ENCODE results near the gene TREX2. TPM values are rescaled to one million over a fixed set of nuclear protein-coding genes. Genes with fewer than 3 reads are reported as not detected.

Gene TREX2
- total RNA-seq, 1 experiment from 2014 or later: 1.1 TPM

DNA sequence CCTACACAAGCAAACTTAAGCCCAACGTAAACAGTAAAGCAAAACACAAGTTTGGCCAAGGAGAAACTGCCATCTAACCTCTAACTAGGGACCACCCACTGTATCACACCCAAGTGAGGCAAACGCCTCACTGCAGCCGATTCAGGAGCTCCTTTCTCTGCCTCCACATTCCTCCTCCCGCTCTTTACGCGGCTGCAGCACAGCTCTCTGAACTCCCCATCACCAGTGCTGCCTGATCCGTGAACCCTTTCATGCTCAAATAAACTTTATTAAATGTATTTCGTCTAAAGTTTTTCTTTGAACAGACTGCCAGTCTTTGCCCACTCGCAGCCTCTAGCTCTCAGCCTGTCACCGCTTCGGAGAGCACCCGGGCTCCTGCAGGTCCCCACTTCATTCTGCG lies 51.2 kb downstream of the TREX2 start:
- Histone ChIP-seq H4K8ac (replicated peaks; ENCODE audit: insufficient read length, low read depth, low read length) (no peak overlapping the region), H2BK20ac (ENCODE audit: low read depth, low read length, poor library complexity, severe bottlenecking) (no peak overlapping the region), H3K79me1 (ENCODE audit: insufficient read depth, low read depth, low read length, poor library complexity, severe bottlenecking) (no peaks in the 10 kb centered on the region), H4K20me1 (ENCODE audit: control insufficient read depth, insufficient read depth, insufficient read length) (no peaks in the 10 kb centered on the region), H3K23ac (ENCODE audit: insufficient read length, low read depth, low read length) (no peak overlapping the region), H3K4me2 (ENCODE audit: insufficient read depth, insufficient read length, low read length) (no peak overlapping the region), H4K5ac (ENCODE audit: insufficient read length, low read depth, low read length) (no peak overlapping the region), H2BK12ac (ENCODE audit: insufficient read length, low read depth, low read length) (no peak overlapping the region), H3K56ac (ENCODE audit: insufficient read length, low read depth, low read length) (no peak overlapping the region), H2AK5ac (ENCODE audit: insufficient read length, low read length) (no peak overlapping the region), H3K9ac (ENCODE audit: extremely low read depth, insufficient read length, low read length) (no peak overlapping the region), H3K14ac (ENCODE audit: insufficient read depth, low read length) (no peak overlapping the region), H3T11ph (ENCODE audit: low read length) (no peak overlapping the region), H2BK5ac (ENCODE audit: insufficient read length, low read length) (no peak overlapping the region), H3K4ac (ENCODE audit: low read depth, low read length) (no peak overlapping the region), H2AFZ (ENCODE audit: low read length) (no peak overlapping the region), H3K23me2 (ENCODE audit: insufficient read length, low read depth, low read length, poor library complexity, severe bottlenecking) (peaks cover 5% of the 10 kb centered on the region), H3K27ac (ENCODE audit: insufficient read length, low read depth, low read length) (no peak overlapping the region), H3K18ac (ENCODE audit: insufficient read length, low read depth, low read length) (no peak overlapping the region), H2BK15ac (ENCODE audit: low read depth, low read length) (no peak overlapping the region), H4K91ac (ENCODE audit: insufficient read length, low read depth, low read length) (no peak overlapping the region), H3K9me3 (ENCODE audit: control insufficient read depth, low read depth, low read length) (peaks cover 46% of the 10 kb centered on the region), H3K4me1 (ENCODE audit: insufficient read depth, low read length) (no peaks in the 10 kb centered on the region), H3K79me2 (ENCODE audit: insufficient read depth, low read length) (no peaks in the 10 kb centered on the region), H2BK120ac (ENCODE audit: low read depth, low read length, poor library complexity, severe bottlenecking) (no peak overlapping the region), H3K27me3 (ENCODE audit: insufficient read depth, low read length) (no peaks in the 10 kb centered on the region)
- no peak overlapping the region for H3K4me3 Mint-ChIP-seq
- DNase-seq: no peak
- WGBS (ENCODE audit: extremely low coverage, insufficient read length, low lambda C conversion rate): no CpG with 5 or more reads among the region's 13 CpGs
- no peak for TF ChIP-seq CTCF (conservative IDR thresholded peaks at IDR 0.05)
- peaks cover 50 to 52% of the 10 kb centered on the region in 2 experiments for H3K9me3 Mint-ChIP-seq
- peaks cover 0 to 6% of the 10 kb centered on the region in 2 experiments; a peak in 1 of 4 replicates for H3K4me1 Mint-ChIP-seq
- peaks cover 12% of the 10 kb centered on the region for H3K27me3 Mint-ChIP-seq (ENCODE audit: low read depth)
- H3K27ac Mint-ChIP-seq: peak overlapping the region in 1 of 3 experiments; percentile 7; a peak in 1 of 7 replicates
- H3K36me3 Mint-ChIP-seq (ENCODE audit: insufficient read depth in 1 of 3, low read depth in 3 of 3): peaks cover 0 to 4% (median 0%) of the 10 kb centered on the region in 3 experiments; a peak in 3 of 7 replicates

Other genes starting within 250 kb of the TREX2 start
- not detected in 2 replicates for gene PNMA6F, start 124.3 kb downstream of the TREX2 start, total RNA-seq (2021)
- 11.8 and 12.1 TPM in 2 replicates for gene ZNF275, start 111.9 kb downstream of the TREX2 start, total RNA-seq (2021)
- not detected in 2 replicates for gene PNMA6E, start 44.7 kb downstream of the TREX2 start, total RNA-seq (2021)
- gene ZFP92, start 34.6 kb downstream of the TREX2 start, total RNA-seq (2021): 0.66 and 0.68 TPM in 2 replicates
- gene HAUS7, start 24.5 kb upstream of the TREX2 start, total RNA-seq (2021): 43.1 and 45.3 TPM in 2 replicates
- 1.2 and 1.5 TPM in 2 replicates for gene BGN, start 48.9 kb upstream of the TREX2 start, total RNA-seq (2021)
- gene ATP2B3, start 71.6 kb upstream of the TREX2 start, total RNA-seq (2021): 0.35 TPM in 2 replicates
- 16.1 and 18.4 TPM in 2 replicates for gene CCNQ, start 153.1 kb upstream of the TREX2 start, total RNA-seq (2021)
- gene DUSP9, start 201.1 kb upstream of the TREX2 start, total RNA-seq (2021): 2.3 and 2.4 TPM in 2 replicates
- gene PNCK, start 227.8 kb upstream of the TREX2 start, total RNA-seq (2021): 26.2 and 26.8 TPM in 2 replicates
- 229 and 231 TPM in 2 replicates for gene SLC6A8, start 241.9 kb upstream of the TREX2 start, total RNA-seq (2021)

Measured in H9 (cell line).